GM19239 (cell line): ENCODE measurements around the gene CDH13.

Experiments
- DNase-seq: peaks from one replicate; pipeline ENCODE4 v3.0.0; 2011; ENCODE audit warnings: low spot score; ENCODE audit not compliant: insufficient read length
- FAIRE-seq: peaks from 2 replicates; lab custom pipeline; 2011; peaks lifted over from hg19 to GRCh38; lab: Jason Lieb, UNC

Gene CDH13

DNA sequence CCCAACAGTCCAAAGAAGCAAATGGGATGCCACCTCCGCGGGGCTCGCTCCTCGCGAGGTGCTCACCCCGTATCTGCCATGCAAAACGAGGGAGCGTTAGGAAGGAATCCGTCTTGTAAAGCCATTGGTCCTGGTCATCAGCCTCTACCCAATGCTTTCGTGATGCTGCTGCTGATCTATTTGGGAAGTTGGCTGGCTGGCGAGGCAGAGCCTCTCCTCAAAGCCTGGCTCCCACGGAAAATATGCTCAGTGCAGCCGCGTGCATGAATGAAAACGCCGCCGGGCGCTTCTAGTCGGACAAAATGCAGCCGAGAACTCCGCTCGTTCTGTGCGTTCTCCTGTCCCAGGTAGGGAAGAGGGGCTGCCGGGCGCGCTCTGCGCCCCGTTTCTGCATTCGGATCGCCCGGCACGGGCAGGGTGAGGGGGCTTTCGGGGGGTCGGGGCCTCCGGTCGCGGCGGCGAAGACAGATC, at the start of gene CDH13:
CDH13 (plus strand) TSS at position 179 of the 471 bp plus-strand sequence.
- DNase-seq, result no peak
- FAIRE-seq, result no peak

DNA sequence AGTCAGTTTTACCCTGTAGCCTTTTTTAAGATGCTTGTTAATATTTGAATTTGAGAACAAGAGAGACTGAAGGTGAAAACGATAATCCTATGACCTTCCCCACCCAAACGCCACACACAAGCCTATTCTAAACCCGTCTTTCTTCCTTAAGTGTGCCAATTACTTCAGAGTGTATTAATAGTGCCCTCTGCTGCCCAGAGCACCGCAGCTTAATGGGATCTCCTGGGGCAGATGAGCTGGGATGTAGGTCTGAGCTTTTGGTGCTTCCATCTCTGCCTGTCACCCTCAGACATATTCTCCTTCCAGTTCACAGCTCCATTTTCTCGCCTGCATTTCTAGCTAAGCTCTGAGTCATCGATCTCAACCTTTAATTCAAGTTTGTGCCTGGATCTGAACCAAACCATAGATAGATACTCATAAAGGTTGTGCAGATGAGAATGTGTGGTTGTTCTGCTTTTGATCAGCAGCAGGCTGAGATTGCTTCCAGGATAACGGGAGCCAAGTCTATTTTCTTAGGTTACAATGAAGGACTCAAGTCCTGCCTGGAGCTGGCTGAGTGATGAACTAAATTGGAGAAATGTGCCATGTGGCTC, 46.4 kb upstream of the CDH13 start:
- no peak for FAIRE-seq

GRCh38 chr16:82582975-82583374, 43.8 kb upstream of the CDH13 start:
- FAIRE-seq (no peak), DNase-seq (no peak)

More for the DNA sequence above, 46.4 kb upstream of the CDH13 start:
- no peak for DNase-seq

DNA sequence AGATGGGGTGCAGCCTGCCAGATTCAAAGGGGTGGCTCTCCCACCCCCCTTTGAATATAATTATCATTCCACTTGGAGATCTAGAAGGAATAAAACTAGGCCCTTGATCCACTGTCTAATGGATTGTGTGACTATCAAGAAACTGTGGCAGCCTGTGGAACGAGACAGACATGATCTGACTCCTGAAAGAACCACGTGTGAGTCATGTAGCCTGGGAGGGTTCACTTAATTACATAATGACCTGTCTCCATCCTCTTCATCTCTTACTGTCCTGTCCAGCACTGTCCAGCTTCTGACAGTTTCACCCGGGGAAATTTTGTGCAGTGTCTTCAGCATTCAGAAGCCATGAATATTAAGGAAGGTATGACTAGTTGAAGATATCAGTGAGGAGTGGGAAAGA, 43.3 kb upstream of the CDH13 start:
- DNase-seq (no peak), FAIRE-seq (no peak)

DNA sequence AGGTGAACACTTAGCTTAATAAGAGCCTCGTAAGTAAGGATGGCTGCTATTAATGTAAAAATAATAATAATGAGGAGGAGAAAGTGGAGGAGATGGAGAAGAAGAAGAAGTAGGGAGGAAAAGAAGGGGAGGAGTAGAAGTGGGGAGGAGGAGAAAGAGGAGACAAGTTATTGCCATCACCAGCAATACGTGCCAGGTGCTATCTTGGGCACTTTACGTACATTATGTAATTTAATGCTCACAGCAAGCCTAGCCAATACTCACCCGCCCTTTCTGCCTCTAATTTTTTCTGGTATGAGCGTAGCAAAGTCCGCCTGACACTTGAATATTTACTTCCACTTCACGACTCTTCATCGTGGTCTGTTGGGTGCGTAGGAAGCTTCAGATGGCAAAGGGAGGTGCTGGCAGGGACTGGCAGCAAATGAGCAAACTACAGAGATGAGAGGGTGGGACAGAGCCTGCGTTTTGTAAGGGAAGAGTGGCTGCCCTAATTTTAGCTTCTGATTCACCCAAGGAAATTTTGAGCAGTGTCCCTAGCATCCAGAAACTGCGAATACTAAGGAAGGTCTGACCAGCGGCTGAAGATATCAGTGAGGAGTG, 42.1 kb upstream of the CDH13 start:
- FAIRE-seq (no peak), DNase-seq (no peak)

GRCh38 chr16:82585675-82586074, 41.1 kb upstream of the CDH13 start:
- no peak for DNase-seq

GRCh38 chr16:82586130-82586529, 40.6 kb upstream of the CDH13 start:
- FAIRE-seq, result no peak
- no peak for DNase-seq

More at GRCh38 chr16:82585675-82586074, 41.1 kb upstream of the CDH13 start:
- FAIRE-seq, result no peak

- DNase-seq (no peak), FAIRE-seq (no peak)
Measured at GRCh38 chr16:82587289-82587688, 39.5 kb upstream of the CDH13 start.

DNA sequence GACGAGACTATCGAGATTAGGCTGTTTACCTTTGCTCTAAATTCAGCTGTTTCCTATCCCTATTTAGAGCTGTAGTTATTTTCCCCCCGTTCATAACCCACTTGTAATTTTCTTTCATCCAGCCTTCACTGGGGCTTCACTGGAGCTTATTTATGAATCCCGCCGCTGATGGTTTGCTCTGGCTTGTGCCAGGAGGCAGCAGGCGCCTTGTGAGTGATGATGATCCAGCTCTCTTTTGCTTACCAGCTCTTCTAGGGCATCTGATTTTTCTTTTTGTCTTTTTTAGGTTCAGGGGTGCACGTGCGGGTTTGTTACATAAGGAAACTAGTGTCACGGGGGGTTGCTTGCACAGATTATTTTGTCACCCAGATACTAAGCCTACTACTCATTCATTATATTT, 37.4 kb upstream of the CDH13 start:
- FAIRE-seq (no peak), DNase-seq (no peak)

DNA sequence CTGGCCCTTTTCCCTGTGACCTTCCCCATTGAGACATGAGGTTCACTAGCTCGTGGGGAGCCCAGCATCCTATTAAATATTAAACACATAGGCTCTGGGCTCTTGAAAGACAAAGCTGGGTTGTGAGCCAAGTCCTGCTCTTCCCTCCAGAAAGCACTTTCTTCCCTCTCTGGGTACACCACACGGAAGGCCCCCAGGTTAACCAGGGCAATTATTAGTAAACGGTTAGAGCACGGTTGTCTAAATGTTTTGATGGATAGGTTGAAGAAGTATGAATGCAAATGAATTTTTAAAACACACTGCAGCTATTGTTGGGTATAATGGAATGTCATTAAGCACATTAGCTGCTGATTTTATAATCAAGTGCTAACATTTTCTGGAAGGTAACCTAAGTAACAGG, 32.7 kb upstream of the CDH13 start:
- no peak for FAIRE-seq
- no peak for DNase-seq

DNA sequence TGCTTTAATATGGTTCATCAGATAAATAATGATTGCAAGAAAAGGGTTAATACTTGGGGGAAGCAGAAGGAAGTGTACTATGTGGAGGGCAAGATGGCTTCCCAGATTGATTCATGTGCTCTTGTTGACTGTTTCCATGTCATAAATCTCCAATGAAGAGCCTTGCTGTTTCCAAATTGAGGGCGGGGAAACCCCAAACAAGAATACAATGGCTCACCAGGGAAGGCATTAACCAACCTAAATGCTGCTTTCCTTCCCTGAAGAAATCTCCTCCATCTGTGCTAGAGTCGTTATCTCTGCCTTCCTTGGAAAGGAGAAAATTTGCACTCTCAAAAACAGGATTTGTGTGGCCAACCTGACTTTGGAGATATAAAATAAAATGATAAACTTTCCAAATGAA, 28.0 kb upstream of the CDH13 start:
- FAIRE-seq (no peak), DNase-seq (no peak)

- DNase-seq, result no peak
- FAIRE-seq, result no peak
Measured at GRCh38 chr16:82601989-82602640, 24.7 kb upstream of the CDH13 start.

GRCh38 chr16:82603784-82604411, 22.9 kb upstream of the CDH13 start:
- no peak for FAIRE-seq
- no peak for DNase-seq

DNA sequence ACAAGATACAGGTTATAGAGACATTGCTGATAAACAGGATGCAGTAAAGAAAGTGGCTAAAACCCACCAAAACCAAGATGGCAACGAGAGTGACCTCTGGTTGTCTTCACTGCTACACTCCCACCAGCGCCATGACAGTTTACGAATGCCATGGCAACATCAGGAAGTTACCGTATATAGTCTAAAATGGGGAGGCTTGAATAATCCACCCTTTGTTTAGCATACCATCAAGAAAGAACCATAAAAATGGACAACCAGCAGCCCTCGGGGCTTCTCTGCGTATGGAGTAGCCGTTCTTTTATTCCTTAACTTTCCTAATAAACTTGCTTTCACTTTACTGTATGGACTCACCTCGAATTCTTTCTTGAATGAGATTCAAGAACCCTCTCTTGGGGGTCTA, 21.7 kb upstream of the CDH13 start:
- DNase-seq, result no peak
- FAIRE-seq, result no peak

DNA sequence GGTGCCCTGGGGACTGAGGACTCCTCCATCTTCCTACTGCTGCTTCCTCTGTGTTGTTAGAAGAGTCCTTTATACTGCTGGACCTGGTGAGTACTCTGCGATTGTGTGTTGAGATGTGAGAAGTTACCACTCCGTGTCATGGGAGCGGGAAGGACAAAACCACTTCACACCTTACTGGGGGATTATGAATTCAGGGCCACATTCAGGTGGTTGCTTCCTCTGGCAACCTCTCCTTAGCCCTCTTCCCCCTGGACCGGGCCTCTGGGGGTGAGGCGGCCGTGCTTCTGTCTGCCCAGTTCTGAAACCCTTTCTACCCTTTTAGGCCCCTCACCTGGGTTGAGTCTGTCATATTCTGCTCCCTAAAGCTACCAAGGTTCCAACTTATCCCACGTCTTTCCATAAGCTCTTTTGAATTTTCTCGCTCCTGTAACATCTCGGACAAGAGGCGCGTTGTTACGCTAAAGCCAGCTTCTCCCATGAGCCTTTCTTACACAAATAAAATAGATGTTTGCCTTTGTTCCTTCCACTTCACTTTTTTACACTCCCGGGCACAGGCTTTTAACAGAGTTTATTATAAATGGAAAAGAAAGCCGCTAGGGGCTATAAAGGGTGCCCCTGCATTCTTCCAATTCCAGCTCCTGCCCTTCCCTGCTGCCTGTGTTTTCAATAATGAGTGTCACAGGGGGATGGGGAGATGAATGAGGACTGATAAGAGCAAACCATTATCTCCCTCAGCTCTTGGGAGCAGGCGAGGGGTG, 20.7 kb upstream of the CDH13 start:
- DNase-seq (no peak), FAIRE-seq (no peak)

DNA sequence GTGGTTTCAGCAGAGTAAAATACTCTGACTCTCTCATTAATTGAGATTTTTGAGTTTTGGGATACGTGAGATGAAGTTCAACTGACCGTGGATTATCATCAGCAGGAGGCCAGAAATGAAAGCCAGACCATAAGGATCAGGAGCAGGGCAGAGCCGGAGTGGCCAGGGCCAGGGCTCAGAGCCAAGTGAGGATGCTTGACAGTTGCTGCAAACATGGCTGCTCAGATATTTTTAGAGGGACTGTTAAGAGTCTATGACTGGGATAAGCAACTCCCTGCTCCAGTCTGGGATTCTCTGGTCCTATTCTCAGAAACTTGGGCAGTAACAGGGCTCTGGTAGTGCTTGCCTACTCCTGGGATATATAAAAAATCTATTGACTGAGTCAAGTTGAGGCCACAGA, 17.6 kb upstream of the CDH13 start:
- FAIRE-seq (no peak), DNase-seq (no peak)

- FAIRE-seq (no peak), DNase-seq (no peak)
Measured at GRCh38 chr16:82612263-82612662, 14.5 kb upstream of the CDH13 start.

- no peak for DNase-seq
- no peak for FAIRE-seq
Measured at GRCh38 chr16:82616356-82616755, 10.4 kb upstream of the CDH13 start.

DNA sequence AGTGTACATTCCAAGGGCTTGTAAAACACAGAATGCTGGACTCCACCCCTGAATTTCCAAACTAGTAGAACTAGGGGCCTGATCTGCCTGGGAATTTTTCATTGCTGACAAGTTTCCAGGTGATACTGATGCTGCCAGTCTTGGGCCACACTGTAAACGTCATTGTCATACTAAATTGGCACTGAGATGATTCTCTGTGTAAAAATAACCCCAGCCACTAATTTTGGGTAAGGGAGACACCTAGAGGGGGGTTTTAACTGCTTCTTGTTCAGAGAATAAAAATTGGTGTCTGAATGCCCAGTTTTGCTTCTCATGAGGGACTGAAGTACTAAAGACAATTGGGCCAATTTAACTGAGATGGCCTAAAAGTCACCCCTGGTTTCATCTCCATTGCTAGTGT, 5.0 kb upstream of the CDH13 start:
- DNase-seq (no peak), FAIRE-seq (no peak)

- no peak for FAIRE-seq
- no peak for DNase-seq
Measured at GRCh38 chr16:82623241-82623640, 3.5 kb upstream of the CDH13 start.
